Keratinocyte (primary cell): ENCODE data around the gene ELAVL3.

Source experiments
- EZH2 ChIP-seq: IDR thresholded peaks from one replicate; pipeline ENCODE4 v1.6.1; 2012; ENCODE audit warnings: inconsistent platforms, mild to moderate bottlenecking, low read length, moderate library complexity
- TF ChIP-seq, protein P1 (sequence below), 3 experiments: IDR thresholded peaks in 1 of 3; conservative IDR thresholded peaks in 1 of 3; optimal IDR thresholded peaks in 1 of 3; 2 replicates in 2 of 3; 3 replicates in 1 of 3; pipeline versions ENCODE3 to v1.5.1; 2011; ENCODE audit warnings: low read length in 3 of 3, mild to moderate bottlenecking in 3 of 3, moderate library complexity in 2 of 3, control low read depth in 1 of 3, inconsistent platforms in 1 of 3; ENCODE audit not compliant: insufficient read depth in 2 of 3; ENCODE audit errors: extremely low read depth in 1 of 3

DNA sequence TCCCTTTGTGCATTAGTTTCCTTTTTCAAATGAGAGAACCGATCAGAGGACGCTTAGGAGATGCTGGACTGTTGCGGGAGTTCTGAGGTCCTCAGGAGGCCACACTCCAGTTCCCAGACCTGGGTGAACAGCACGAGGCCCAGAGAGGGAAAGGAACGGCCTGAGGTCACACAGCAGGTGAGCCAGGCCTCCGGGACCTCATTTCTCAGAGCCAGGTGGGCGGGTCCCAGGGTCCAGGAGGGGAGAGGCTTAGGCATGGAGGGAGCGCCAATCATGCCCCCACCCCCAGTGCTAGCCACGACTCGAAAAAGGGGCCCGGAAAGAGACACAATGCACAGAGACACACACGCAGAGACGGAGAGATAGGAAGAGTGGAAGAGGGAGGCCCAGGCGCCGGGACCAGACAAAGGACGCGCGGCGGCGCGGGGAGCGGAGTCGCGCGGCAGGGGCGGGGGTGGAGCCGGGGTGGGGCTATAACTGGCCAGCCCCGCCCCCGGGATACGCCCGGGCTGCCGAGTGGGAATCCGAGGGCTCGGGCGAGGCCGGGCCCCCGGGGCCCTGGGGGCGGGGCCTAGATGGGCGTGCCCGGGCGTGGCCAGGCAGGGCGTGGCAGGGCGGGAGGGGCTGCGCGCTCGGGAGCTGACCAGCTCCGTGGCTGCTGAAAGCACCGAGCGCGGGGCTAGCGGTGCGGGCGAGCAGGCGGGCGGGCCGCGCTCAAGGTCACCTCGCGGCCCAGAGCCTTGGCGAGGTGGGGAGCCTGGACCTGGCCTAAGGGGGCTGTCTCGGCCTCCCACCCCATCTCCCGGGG is 1.6 kb downstream of the ELAVL3 start:
- TF ChIP-seq, protein P1, sequence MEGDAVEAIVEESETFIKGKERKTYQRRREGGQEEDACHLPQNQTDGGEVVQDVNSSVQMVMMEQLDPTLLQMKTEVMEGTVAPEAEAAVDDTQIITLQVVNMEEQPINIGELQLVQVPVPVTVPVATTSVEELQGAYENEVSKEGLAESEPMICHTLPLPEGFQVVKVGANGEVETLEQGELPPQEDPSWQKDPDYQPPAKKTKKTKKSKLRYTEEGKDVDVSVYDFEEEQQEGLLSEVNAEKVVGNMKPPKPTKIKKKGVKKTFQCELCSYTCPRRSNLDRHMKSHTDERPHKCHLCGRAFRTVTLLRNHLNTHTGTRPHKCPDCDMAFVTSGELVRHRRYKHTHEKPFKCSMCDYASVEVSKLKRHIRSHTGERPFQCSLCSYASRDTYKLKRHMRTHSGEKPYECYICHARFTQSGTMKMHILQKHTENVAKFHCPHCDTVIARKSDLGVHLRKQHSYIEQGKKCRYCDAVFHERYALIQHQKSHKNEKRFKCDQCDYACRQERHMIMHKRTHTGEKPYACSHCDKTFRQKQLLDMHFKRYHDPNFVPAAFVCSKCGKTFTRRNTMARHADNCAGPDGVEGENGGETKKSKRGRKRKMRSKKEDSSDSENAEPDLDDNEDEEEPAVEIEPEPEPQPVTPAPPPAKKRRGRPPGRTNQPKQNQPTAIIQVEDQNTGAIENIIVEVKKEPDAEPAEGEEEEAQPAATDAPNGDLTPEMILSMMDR (optimal IDR thresholded peaks at IDR 0.05 in 1 of 3, IDR thresholded peaks at IDR 0.05 in 1 of 3, conservative IDR thresholded peaks at IDR 0.05 in 1 of 3; ENCODE audit: extremely low read depth in 1 of 3, insufficient read depth in 2 of 3, low read length in 3 of 3): no peak
- no peak for TF ChIP-seq EZH2
